Measurements from ENCODE around the gene CEP72. TPM values are rescaled to one million over a fixed set of nuclear protein-coding genes. Genes with fewer than 3 reads are reported as not detected.

The CEP72 gene
- polyA plus RNA-seq, 1 of the 3 experiments (the other 2 are of a cell fraction): 4.4 TPM

- no peak for TF ChIP-seq REST (IDR thresholded peaks at IDR 0.05; ENCODE audit: low read depth, low read length)
- no peak for TF ChIP-seq TCF12 (IDR thresholded peaks at IDR 0.05)
Observed at GRCh38 chr5:666816-667498, 54.8 kb downstream of the CEP72 start (continued).

GRCh38 chr5:668283-668995 lies 56.3 kb downstream of the CEP72 start:
- no peak for TF ChIP-seq RAD21 (IDR thresholded peaks at IDR 0.05; ENCODE audit: low read length)
- no peak for TF ChIP-seq MEF2A (IDR thresholded peaks at IDR 0.05; ENCODE audit: borderline replicate concordance, low read depth)
- TF ChIP-seq TAF1 (IDR thresholded peaks at IDR 0.05; ENCODE audit: borderline replicate concordance, low read depth, low read length): no peak
- TF ChIP-seq PBX3 (IDR thresholded peaks at IDR 0.05): no peak
- no peak for TF ChIP-seq SIN3A (IDR thresholded peaks at IDR 0.05; ENCODE audit: borderline replicate concordance, low read depth, low read length)
- TF ChIP-seq TEAD4 (IDR thresholded peaks at IDR 0.05; ENCODE audit: borderline replicate concordance, insufficient read depth): no peak
- CTCF ChIA-PET: interaction anchor here (0.7 to 7.2 kb wide), 7 partner anchors 10 to 235 kb away, joined by 3 to 88 read pairs (median 3); no protein-coding TSS in a partner anchor

More at GRCh38 chr5:668283-668995, 56.3 kb downstream of the CEP72 start:
- Histone ChIP-seq H3K27ac (ENCODE audit: low read depth in 2 of 2, low read length in 1 of 2) (no peak overlapping the region), H3K4me2 (no peak overlapping the region), H3K79me2 (ENCODE audit: insufficient read depth) (no peaks in the 10 kb centered on the region), H4K20me1 (ENCODE audit: insufficient read depth) (0 out of 2 replicates have a peak, but pooled peaks cover 3% of the 10 kb centered on the region), H3K9me3 (no peaks in the 10 kb centered on the region), H3K9me2 (no peaks in the 10 kb centered on the region), H3K27me3 (ENCODE audit: insufficient read depth) (no peaks in the 10 kb centered on the region), H3K4me1 (ENCODE audit: control insufficient read depth in 1 of 2, insufficient read depth in 2 of 2, low read depth in 1 of 2, low read length in 1 of 2) (peaks cover 12 to 23% of the 10 kb centered on the region in 2 experiments; a peak in 2 of 4 replicates), H3K4me3 (ENCODE audit: low read depth in 2 of 2, low read length in 1 of 2) (no peak overlapping the region), H3F3A (replicated peaks; ENCODE audit: insufficient read depth) (no peaks in the 10 kb centered on the region), H2AFZ (ENCODE audit: low read depth) (no peak overlapping the region), H3K9ac (no peak overlapping the region), H3K36me3 (replicated peaks in 1 of 2; ENCODE audit: control insufficient read depth in 1 of 2, insufficient read depth in 2 of 2, low read length in 1 of 2) (peaks cover 0 to 2% of the 10 kb centered on the region in 2 experiments)
- no peak for DNase-seq
- POLR2A ChIA-PET: no interaction called here
- WGBS (ENCODE audit: low lambda C conversion rate): 90% methylated on average over 34 of the region's 44 CpGs

All from SK-N-SH (cell line).